ENCODE measurements around the gene ZDHHC14.

Gene ZDHHC14

GRCh38 chr6:157445277-157446009 is 64.5 kb downstream of the ZDHHC14 start:
- Histone ChIP-seq H3K79me2 (ENCODE audit: low read length) (no peaks in the 10 kb centered on the region), H3K4me3 (ENCODE audit: low read length) (no peak overlapping the region), H3K9me2 (replicated peaks; ENCODE audit: insufficient read depth, low read length) (no peaks in the 10 kb centered on the region), H3F3A (ENCODE audit: insufficient read depth, low read length) (no peaks in the 10 kb centered on the region), H3K9me3 (replicated peaks; ENCODE audit: insufficient read depth, low read length) (no peaks in the 10 kb centered on the region), H2AFZ (ENCODE audit: low read length) (no peak overlapping the region), H3K4me2 (ENCODE audit: low read depth, low read length) (no peak overlapping the region), H3K36me3 (replicated peaks; ENCODE audit: insufficient read depth, low read length) (no peaks in the 10 kb centered on the region), H3K9ac (ENCODE audit: low read length) (no peak overlapping the region), H3K27ac (ENCODE audit: low read length) (no peak overlapping the region), H3K4me1 (ENCODE audit: low read length) (peaks cover 6% of the 10 kb centered on the region), H4K20me1 (ENCODE audit: insufficient read depth, low read length) (no peaks in the 10 kb centered on the region), H3K27me3 (replicated peaks; ENCODE audit: insufficient read depth, low read length) (no peaks in the 10 kb centered on the region)
- DNase-seq, result no peak
- TF ChIP-seq EZH2phosphoT487 (IDR thresholded peaks at IDR 0.05; ENCODE audit: low read length) (no peak), EZH2 (optimal IDR thresholded peaks at IDR 0.05; ENCODE audit: low read depth, low read length) (no peak), CTCF (IDR thresholded peaks at IDR 0.05; ENCODE audit: low read length) (no peak)

- Histone ChIP-seq H3K4me3 (ENCODE audit: low read length) (no peak overlapping the region), H3K9me2 (replicated peaks; ENCODE audit: insufficient read depth, low read length) (no peaks in the 10 kb centered on the region), H3F3A (ENCODE audit: insufficient read depth, low read length) (no peaks in the 10 kb centered on the region), H3K4me1 (ENCODE audit: low read length) (peaks cover 6% of the 10 kb centered on the region), H2AFZ (ENCODE audit: low read length) (no peak overlapping the region), H3K9me3 (replicated peaks; ENCODE audit: insufficient read depth, low read length) (no peaks in the 10 kb centered on the region), H3K36me3 (replicated peaks; ENCODE audit: insufficient read depth, low read length) (no peaks in the 10 kb centered on the region), H3K4me2 (ENCODE audit: low read depth, low read length) (no peak overlapping the region), H3K9ac (ENCODE audit: low read length) (no peak overlapping the region), H3K27ac (ENCODE audit: low read length) (no peak overlapping the region), H3K27me3 (replicated peaks; ENCODE audit: insufficient read depth, low read length) (no peaks in the 10 kb centered on the region), H4K20me1 (ENCODE audit: insufficient read depth, low read length) (no peaks in the 10 kb centered on the region), H3K79me2 (ENCODE audit: low read length) (no peaks in the 10 kb centered on the region)
- no peak for DNase-seq
- TF ChIP-seq EZH2 (optimal IDR thresholded peaks at IDR 0.05; ENCODE audit: low read depth, low read length) (no peak), CTCF (IDR thresholded peaks at IDR 0.05; ENCODE audit: low read length) (no peak), EZH2phosphoT487 (IDR thresholded peaks at IDR 0.05; ENCODE audit: low read length) (no peak)
These were observed 66.7 kb downstream of the ZDHHC14 start for GRCh38 chr6:157447735-157448134.

- no peak for DNase-seq
- no peak overlapping the region for H3K27ac ChIP-seq (ENCODE audit: low read length)
- H3K9me2 ChIP-seq (replicated peaks; ENCODE audit: insufficient read depth, low read length), result no peaks in the 10 kb centered on the region
- H2AFZ ChIP-seq (ENCODE audit: low read length), result no peak overlapping the region
- H3F3A ChIP-seq (ENCODE audit: insufficient read depth, low read length), result no peaks in the 10 kb centered on the region
- no peaks in the 10 kb centered on the region for H3K36me3 ChIP-seq (replicated peaks; ENCODE audit: insufficient read depth, low read length)
- H3K79me2 ChIP-seq (ENCODE audit: low read length), result no peaks in the 10 kb centered on the region
- H3K9me3 ChIP-seq (replicated peaks; ENCODE audit: insufficient read depth, low read length), result no peaks in the 10 kb centered on the region
- H3K9ac ChIP-seq (ENCODE audit: low read length), result no peak overlapping the region
- no peaks in the 10 kb centered on the region for H3K27me3 ChIP-seq (replicated peaks; ENCODE audit: insufficient read depth, low read length)
- TF ChIP-seq EZH2phosphoT487 (IDR thresholded peaks at IDR 0.05; ENCODE audit: low read length) (no peak), EZH2 (optimal IDR thresholded peaks at IDR 0.05; ENCODE audit: low read depth, low read length) (no peak), CTCF (IDR thresholded peaks at IDR 0.05; ENCODE audit: low read length) (no peak)
- no peaks in the 10 kb centered on the region for H3K4me1 ChIP-seq (ENCODE audit: low read length)
- no peak overlapping the region for H3K4me2 ChIP-seq (ENCODE audit: low read depth, low read length)
- no peak overlapping the region for H3K4me3 ChIP-seq (ENCODE audit: low read length)
- H4K20me1 ChIP-seq (ENCODE audit: insufficient read depth, low read length), result no peaks in the 10 kb centered on the region
These were observed 68.6 kb downstream of the ZDHHC14 start for GRCh38 chr6:157449610-157450009.
